ENCODE measurements around the gene SLC35G3.

DNA sequence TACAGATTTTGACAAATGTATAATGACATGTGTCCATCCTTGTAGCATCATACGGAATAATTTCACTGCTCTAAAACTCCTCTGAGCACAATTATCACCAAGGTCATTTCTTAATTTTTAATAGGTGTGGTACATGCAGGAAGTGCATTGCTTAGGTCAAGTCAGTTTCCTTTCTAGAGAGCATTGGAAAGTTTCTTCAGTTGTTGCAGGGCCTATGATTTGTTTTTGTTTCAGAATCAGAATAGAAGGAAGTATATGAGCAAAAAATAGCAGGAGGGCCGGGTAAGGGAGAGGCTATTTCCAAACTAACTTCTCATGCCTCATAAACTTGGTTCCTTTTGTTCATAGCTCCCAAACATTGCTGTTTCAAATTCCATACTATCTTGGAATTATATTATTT, 24.7 kb upstream of the SLC35G3 start:
- no peak for TF ChIP-seq ZFP30 (CRISPR knock-in tag; IDR thresholded peaks at IDR 0.05)
- no peak for TF ChIP-seq OSR1 (CRISPR knock-in tag; IDR thresholded peaks at IDR 0.05)
- TF ChIP-seq RARB (CRISPR knock-in tag; IDR thresholded peaks at IDR 0.05), result no peak
- TF ChIP-seq TCF4 (CRISPR knock-in tag; IDR thresholded peaks at IDR 0.05; ENCODE audit: borderline replicate concordance), result no peak
- TF ChIP-seq ARNTL (CRISPR knock-in tag; IDR thresholded peaks at IDR 0.05; ENCODE audit: borderline replicate concordance, low read depth), result no peak
- no peak for TF ChIP-seq ESRRG (CRISPR knock-in tag; IDR thresholded peaks at IDR 0.05)
- TF ChIP-seq GLIS3 (CRISPR knock-in tag; IDR thresholded peaks at IDR 0.05), result no peak
- no peak for TF ChIP-seq ZNF565 (CRISPR knock-in tag; conservative IDR thresholded peaks at IDR 0.05; ENCODE audit: low read depth)
- no peak for TF ChIP-seq PPARA (CRISPR knock-in tag; IDR thresholded peaks at IDR 0.05; ENCODE audit: borderline replicate concordance)
- no peak for TF ChIP-seq ISL1 (CRISPR knock-in tag; IDR thresholded peaks at IDR 0.05)
- TF ChIP-seq, protein P1, sequence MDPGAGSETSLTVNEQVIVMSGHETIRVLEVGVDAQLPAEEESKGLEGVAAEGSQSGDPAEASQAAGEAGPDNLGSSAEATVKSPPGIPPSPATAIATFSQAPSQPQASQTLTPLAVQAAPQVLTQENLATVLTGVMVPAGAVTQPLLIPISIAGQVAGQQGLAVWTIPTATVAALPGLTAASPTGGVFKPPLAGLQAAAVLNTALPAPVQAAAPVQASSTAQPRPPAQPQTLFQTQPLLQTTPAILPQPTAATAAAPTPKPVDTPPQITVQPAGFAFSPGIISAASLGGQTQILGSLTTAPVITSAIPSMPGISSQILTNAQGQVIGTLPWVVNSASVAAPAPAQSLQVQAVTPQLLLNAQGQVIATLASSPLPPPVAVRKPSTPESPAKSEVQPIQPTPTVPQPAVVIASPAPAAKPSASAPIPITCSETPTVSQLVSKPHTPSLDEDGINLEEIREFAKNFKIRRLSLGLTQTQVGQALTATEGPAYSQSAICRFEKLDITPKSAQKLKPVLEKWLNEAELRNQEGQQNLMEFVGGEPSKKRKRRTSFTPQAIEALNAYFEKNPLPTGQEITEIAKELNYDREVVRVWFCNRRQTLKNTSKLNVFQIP (CRISPR knock-in tag; IDR thresholded peaks at IDR 0.05; ENCODE audit: borderline replicate concordance, low read depth), result no peak
